NCI-H1417 (cell line): ENCODE measurements around the gene SPDYE1.
A peak's percentile ranks its signal among the peaks of the same experiment; 100 is the strongest.
"Not testable (repeated sequence)": the region's sequence is repeated elsewhere in the genome, so short reads cannot be mapped to it uniquely, and the experiment has no call there.

Source experiments
- DNase-seq, 3 experiments: peaks; one replicate each; lab custom pipeline; 2025; lab: John Stamatoyannopoulos, UW

SPDYE1 gene

GRCh38 chr7:43992896-43993295 lies 4.8 kb upstream of the SPDYE1 start:
- not testable (repeated sequence) for DNase-seq

- DNase-seq: not testable (repeated sequence)
Observed at GRCh38 chr7:43994681-43995080, 3.0 kb upstream of the SPDYE1 start.

- DNase-seq: not testable (repeated sequence)
Observed at GRCh38 chr7:44012081-44012480, 14.4 kb downstream of the SPDYE1 start.

- DNase-seq: not testable (repeated sequence)
Observed at GRCh38 chr7:44015090-44015489, 17.4 kb downstream of the SPDYE1 start.

GRCh38 chr7:44018857-44019807 lies 21.4 kb downstream of the SPDYE1 start:
- DNase-seq: peak; percentile 97 to 99 (median 99)

- DNase-seq: not testable (repeated sequence)
Observed at GRCh38 chr7:44019825-44020224, 22.1 kb downstream of the SPDYE1 start.

- DNase-seq: not testable (repeated sequence)
Observed at GRCh38 chr7:44022069-44022468, 24.4 kb downstream of the SPDYE1 start.

- DNase-seq: not testable (repeated sequence)
Observed at GRCh38 chr7:44022796-44023467, 25.2 kb downstream of the SPDYE1 start.

GRCh38 chr7:44029433-44029832 lies 31.7 kb downstream of the SPDYE1 start:
- DNase-seq: not testable (repeated sequence)

- not testable (repeated sequence) for DNase-seq
Observed at GRCh38 chr7:44030029-44030428, 32.3 kb downstream of the SPDYE1 start.

GRCh38 chr7:44031319-44031718 lies 33.6 kb downstream of the SPDYE1 start:
- not testable (repeated sequence) for DNase-seq

GRCh38 chr7:44032031-44032430 lies 34.3 kb downstream of the SPDYE1 start:
- DNase-seq: not testable (repeated sequence)

- not testable (repeated sequence) for DNase-seq
Observed at GRCh38 chr7:44033971-44034844, 36.5 kb downstream of the SPDYE1 start.

GRCh38 chr7:44036364-44036763 lies 38.7 kb downstream of the SPDYE1 start:
- DNase-seq: peak in 2 of 3 experiments; percentile 12 to 25

GRCh38 chr7:44037951-44038350 lies 40.3 kb downstream of the SPDYE1 start:
- not testable (repeated sequence) for DNase-seq

- not testable (repeated sequence) for DNase-seq
Observed at GRCh38 chr7:44038553-44038952, 40.9 kb downstream of the SPDYE1 start.

- DNase-seq: peak; percentile 93 to 99 (median 97)
Observed at GRCh38 chr7:44038961-44039558, 41.4 kb downstream of the SPDYE1 start.

- peak in 1 of 3 experiments; percentile 8 for DNase-seq
Observed at GRCh38 chr7:44039800-44040492, 42.2 kb downstream of the SPDYE1 start.

GRCh38 chr7:44040493-44040891 lies 42.8 kb downstream of the SPDYE1 start:
- DNase-seq: peak; percentile 45 to 67 (median 64)

GRCh38 chr7:44042221-44042620 lies 44.5 kb downstream of the SPDYE1 start:
- DNase-seq: no peak

- no peak for DNase-seq
Observed at GRCh38 chr7:44043902-44044301, 46.2 kb downstream of the SPDYE1 start.
